ENCODE measurements around the gene CADPS. TPM values are rescaled to one million over a fixed set of nuclear protein-coding genes. Genes with fewer than 3 reads are reported as not detected.
A peak's percentile ranks its signal among the peaks of the same experiment; 100 is the strongest.

CADPS gene
- total RNA-seq, 8 experiments from 2014 or later, result 1.6 to 196 (median 90.7) TPM

- ATAC-seq (replicated peaks in 6 of 8), result peak in 5 of 8 experiments; percentile 74 to 89 (median 84)
- in situ Hi-C loops (cut with MboI; ENCODE audit: low pct_unique_long_range_greater_than_20kb in 2 of 9, low sequenced_read_pairs in 9 of 9, unreplicated experiment in 9 of 9), result no loop called here
- 3 to 58% (median 16%) methylated on average over 2 to 14 of the region's 16 CpGs for WGBS, 10 experiments
- H3K4me3 ChIP-seq, result no peak overlapping the region
- H3K4me1 ChIP-seq (replicated peaks in 1 of 2), result peaks cover 0 to 11% of the 10 kb centered on the region in 2 donors
- H3K27ac ChIP-seq, result no peak overlapping the region
Measured at GRCh38 chr3:62365391-62366125, 509.7 kb downstream of the CADPS start.

GRCh38 chr3:62364191-62364590 is 511.0 kb downstream of the CADPS start:
- in situ Hi-C loops (cut with MboI; ENCODE audit: low pct_unique_long_range_greater_than_20kb in 2 of 9, low sequenced_read_pairs in 9 of 9, unreplicated experiment in 9 of 9), result no loop called here
- Histone ChIP-seq H3K4me3 (no peak overlapping the region), H3K4me1 (replicated peaks in 1 of 2) (peaks cover 0 to 11% of the 10 kb centered on the region in 2 donors), H3K27ac (no peak overlapping the region)
- no peak for ATAC-seq (replicated peaks in 6 of 8)

- Histone ChIP-seq H3K27ac (no peak overlapping the region), H3K4me3 (no peak overlapping the region), H3K4me1 (replicated peaks in 1 of 2) (peaks cover 0 to 11% of the 10 kb centered on the region in 2 donors)
- ATAC-seq (replicated peaks in 6 of 8), result no peak
- in situ Hi-C loops (cut with MboI; ENCODE audit: low pct_unique_long_range_greater_than_20kb in 2 of 9, low sequenced_read_pairs in 9 of 9, unreplicated experiment in 9 of 9), result no loop called here
- 10 to 100% (median 89%) methylated on average over 1 to 6 of the region's 6 CpGs; no CpG with 5 or more reads in 1 of the 10 experiments for WGBS, 10 experiments
Measured at GRCh38 chr3:62363275-62363674, 511.9 kb downstream of the CADPS start.

DNA sequence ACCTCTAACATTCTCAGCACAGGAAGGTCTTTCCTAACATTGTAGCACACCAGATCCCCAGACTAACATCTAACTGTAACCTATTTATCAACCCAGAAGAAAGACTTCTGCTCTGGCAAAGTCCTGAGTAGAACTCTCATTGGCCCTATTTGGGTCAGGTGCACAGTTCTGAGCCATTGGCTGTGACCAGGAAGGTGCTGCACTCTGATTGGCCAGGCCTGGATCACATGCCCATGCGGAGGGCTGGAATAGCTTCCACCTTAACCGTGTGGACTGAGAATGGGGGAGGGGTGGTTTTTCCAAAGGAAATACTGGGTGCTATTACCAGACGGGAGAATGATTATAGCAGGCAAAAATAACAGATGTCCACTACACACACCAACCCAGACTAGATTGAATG is 513.4 kb downstream of the CADPS start:
- Histone ChIP-seq H3K4me3 (no peak overlapping the region), H3K4me1 (replicated peaks in 1 of 2) (peaks cover 0 to 11% of the 10 kb centered on the region in 2 donors), H3K27ac (no peak overlapping the region)
- in situ Hi-C loops (cut with MboI; ENCODE audit: low pct_unique_long_range_greater_than_20kb in 2 of 9, low sequenced_read_pairs in 9 of 9, unreplicated experiment in 9 of 9), result no loop called here
- WGBS, 10 experiments, result 0 to 100% (median 20%) methylated on average over 1 to 2 of the region's 3 CpGs; no CpG with 5 or more reads in 7 of the 10 experiments
- no peak for ATAC-seq (replicated peaks in 6 of 8)

DNA sequence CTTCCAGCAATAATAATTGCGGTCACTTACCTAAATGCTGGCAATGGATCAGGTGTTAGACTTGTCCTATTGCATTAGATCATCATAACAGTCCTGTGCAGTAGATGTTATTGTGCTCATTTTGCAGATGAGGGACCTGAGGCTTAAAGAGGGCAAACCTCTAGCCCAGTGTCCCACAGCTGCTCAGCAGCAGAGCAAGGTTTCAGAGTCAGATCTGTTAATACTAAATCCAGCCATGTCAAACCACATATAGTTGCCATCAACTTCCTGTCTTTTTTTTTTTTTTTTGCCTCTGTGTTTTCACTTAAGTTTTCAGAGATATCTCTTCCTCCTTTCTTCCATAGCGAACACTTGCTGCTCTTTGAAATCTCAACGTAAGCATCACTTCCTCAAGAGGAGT is 514.0 kb downstream of the CADPS start:
- H3K4me3 ChIP-seq, result no peak overlapping the region
- 47 to 100% (median 88%) methylated on average over 1 to 3 of the region's 3 CpGs; no CpG with 5 or more reads in 3 of the 10 experiments for WGBS, 10 experiments
- H3K4me1 ChIP-seq (replicated peaks in 1 of 2), result peaks cover 0 to 11% of the 10 kb centered on the region in 2 donors
- no peak overlapping the region for H3K27ac ChIP-seq
- in situ Hi-C loops (cut with MboI; ENCODE audit: low pct_unique_long_range_greater_than_20kb in 2 of 9, low sequenced_read_pairs in 9 of 9, unreplicated experiment in 9 of 9), result no loop called here
- ATAC-seq (replicated peaks in 6 of 8), result no peak

DNA sequence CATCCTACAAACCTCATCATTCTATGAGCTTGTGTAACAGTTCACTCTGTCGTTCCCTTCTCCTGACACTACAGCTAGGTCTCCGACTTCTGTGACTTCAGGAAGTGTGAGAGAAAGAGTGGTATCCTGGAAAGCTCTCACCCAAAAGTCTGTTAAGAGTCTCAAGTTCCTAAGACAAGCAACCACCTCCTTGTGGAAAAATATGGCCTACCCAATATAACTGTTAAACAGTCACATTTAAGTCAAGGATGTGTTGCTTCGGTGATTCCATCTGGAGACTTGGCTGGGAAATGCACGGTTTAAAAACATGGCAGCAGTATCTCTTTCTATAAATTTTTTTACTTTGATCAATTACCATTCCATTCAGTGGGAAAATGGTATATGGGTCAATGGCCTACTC is 515.7 kb downstream of the CADPS start:
- H3K4me1 ChIP-seq (replicated peaks in 1 of 2), result no peaks in the 10 kb centered on the region
- in situ Hi-C loops (cut with MboI; ENCODE audit: low pct_unique_long_range_greater_than_20kb in 2 of 9, low sequenced_read_pairs in 9 of 9, unreplicated experiment in 9 of 9), result no loop called here
- 37 to 100% (median 79%) methylated on average over 2 to 4 of the region's 4 CpGs for WGBS, 10 experiments
- ATAC-seq (replicated peaks in 6 of 8), result no peak
- H3K27ac ChIP-seq, result no peak overlapping the region
- no peak overlapping the region for H3K4me3 ChIP-seq

- no peak overlapping the region for H3K27ac ChIP-seq
- in situ Hi-C loops (cut with MboI; ENCODE audit: low pct_unique_long_range_greater_than_20kb in 2 of 9, low sequenced_read_pairs in 9 of 9, unreplicated experiment in 9 of 9), result no loop called here
- no peak for ATAC-seq (replicated peaks in 6 of 8)
Measured at GRCh38 chr3:62356356-62356755, 518.9 kb downstream of the CADPS start.

GRCh38 chr3:62355703-62356102 is 519.5 kb downstream of the CADPS start:
- Histone ChIP-seq H3K4me1 (replicated peaks in 1 of 2) (no peaks in the 10 kb centered on the region), H3K27ac (no peak overlapping the region), H3K4me3 (no peak overlapping the region)
- 6 to 74% (median 55%) methylated on average over 2 to 3 of the region's 3 CpGs; no CpG with 5 or more reads in 1 of the 10 experiments for WGBS, 10 experiments
- in situ Hi-C loops (cut with MboI; ENCODE audit: low pct_unique_long_range_greater_than_20kb in 2 of 9, low sequenced_read_pairs in 9 of 9, unreplicated experiment in 9 of 9), result no loop called here
- ATAC-seq (replicated peaks in 6 of 8), result no peak

More at GRCh38 chr3:62356356-62356755, 518.9 kb downstream of the CADPS start:
- no peak overlapping the region for H3K4me3 ChIP-seq
- no peaks in the 10 kb centered on the region for H3K4me1 ChIP-seq (replicated peaks in 1 of 2)

All from motor neuron (in vitro differentiated cells).